Mesodermal cell (in vitro differentiated cells): ENCODE data around the gene ZNF839.

Experiments
- H3K27ac ChIP-seq: 2 replicates; pipeline ENCODE4 v1.7.0; 2013; ENCODE audit warnings: mild to moderate bottlenecking, low read depth, low read length, moderate library complexity; ENCODE audit not compliant: severe bottlenecking
- H3K36me3 ChIP-seq: 2 replicates; pipeline ENCODE4 v1.7.1; 2013; ENCODE audit warnings: mild to moderate bottlenecking, low read length, moderate library complexity; ENCODE audit not compliant: control insufficient read depth, insufficient read depth
- H3K4me1 ChIP-seq: one replicate; pipeline ENCODE4 v1.7.1; 2013; ENCODE audit warnings: mild to moderate bottlenecking, low read length; ENCODE audit not compliant: insufficient read depth, control insufficient read depth, poor library complexity, severe bottlenecking
- H3K4me3 ChIP-seq: 2 replicates; pipeline ENCODE4 v1.7.0; 2013; ENCODE audit warnings: low read length, control low read depth, mild to moderate bottlenecking; ENCODE audit not compliant: insufficient read depth, poor library complexity, severe bottlenecking; ENCODE audit errors: extremely low read depth
- H3K9me3 ChIP-seq: 2 replicates; pipeline ENCODE4 v1.7.1; 2013; ENCODE audit warnings: mild to moderate bottlenecking, low read length, moderate library complexity; ENCODE audit not compliant: control insufficient read depth
- WGBS, 2 experiments: methylation state at CpG; one replicate each; pipeline ENCODE4 v1.1.5; 2013; ENCODE audit warnings: missing lambda C conversion rate in 2 of 2; ENCODE audit not compliant: insufficient coverage in 2 of 2; 5-methylcytosine and 5-hydroxymethylcytosine counted together

ZNF839 gene

GRCh38 chr14:102389246-102389645, 69.7 kb downstream of the ZNF839 start:
- Histone ChIP-seq H3K36me3 (peaks cover 41% of the 10 kb centered on the region), H3K27ac (no peak overlapping the region), H3K4me3 (no peak overlapping the region), H3K9me3 (no peaks in the 10 kb centered on the region), H3K4me1 (no peaks in the 10 kb centered on the region)
- 88 to 100% methylated on average over 1 of the region's 2 CpGs for WGBS, 2 experiments

DNA sequence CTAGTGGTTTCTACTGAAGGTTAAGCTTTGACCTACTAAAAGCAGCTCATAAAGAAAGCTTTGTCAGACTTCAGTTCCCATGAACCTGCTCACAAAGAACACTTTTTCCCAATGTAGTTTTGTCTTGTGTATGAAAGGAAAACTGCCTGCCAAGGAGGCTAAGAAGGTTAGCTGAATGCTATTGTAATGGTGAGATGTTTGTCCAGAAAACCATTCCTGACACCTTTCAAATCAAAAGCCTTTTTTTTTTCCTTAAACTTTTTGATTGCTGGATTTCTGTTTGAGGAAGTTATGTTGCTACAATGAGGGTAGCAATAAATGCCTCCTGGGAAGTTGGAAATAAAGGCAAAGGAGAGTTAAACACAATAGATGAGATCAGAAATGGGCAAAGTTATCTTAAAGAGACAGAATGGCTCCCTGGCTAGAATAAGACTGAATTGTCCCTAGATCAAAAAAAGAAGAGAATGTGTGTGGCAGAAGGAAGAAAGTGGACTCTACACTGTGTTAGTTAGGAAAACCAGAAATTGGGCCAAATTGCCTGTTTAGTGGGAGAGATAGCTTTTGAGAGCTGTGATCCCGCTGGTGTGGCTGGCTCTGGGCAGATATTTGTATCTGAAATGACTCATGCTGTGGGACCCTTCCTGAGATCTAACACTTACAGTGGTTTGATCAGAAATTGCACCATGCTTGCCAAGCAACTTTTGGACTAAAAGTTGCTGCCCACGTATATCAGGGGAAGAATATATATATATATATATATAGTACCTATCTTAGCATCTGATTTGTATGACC, 70.7 kb downstream of the ZNF839 start:
- Histone ChIP-seq H3K4me1 (no peaks in the 10 kb centered on the region), H3K36me3 (peaks cover 42% of the 10 kb centered on the region), H3K9me3 (no peaks in the 10 kb centered on the region), H3K4me3 (no peak overlapping the region), H3K27ac (no peak overlapping the region)
- 67 to 80% methylated on average over 1 of the region's 2 CpGs for WGBS, 2 experiments
